ENCODE results near the gene SLC6A13.
"Not testable (repeated sequence)": the region's sequence is repeated elsewhere in the genome, so short reads cannot be mapped to it uniquely, and the experiment has no call there.

Gene SLC6A13

GRCh38 chr12:264269-264668, 1.6 kb upstream of the SLC6A13 start:
- DNase-seq (ENCODE audit: low spot score) = no peak

GRCh38 chr12:263574-263973, 938 bp upstream of the SLC6A13 start:
- DNase-seq (ENCODE audit: low spot score) = no peak

GRCh38 chr12:262113-262512, 523 bp downstream of the SLC6A13 start:
- no peak for DNase-seq (ENCODE audit: low spot score)

- DNase-seq (ENCODE audit: low spot score) = no peak
These were observed 4.9 kb downstream of the SLC6A13 start for GRCh38 chr12:257521-258321.

- DNase-seq (ENCODE audit: low spot score) = no peak
These were observed 5.7 kb downstream of the SLC6A13 start for GRCh38 chr12:256958-257357.

- DNase-seq (ENCODE audit: low spot score) = no peak
These were observed 6.4 kb downstream of the SLC6A13 start for GRCh38 chr12:256225-256624.

- DNase-seq (ENCODE audit: low spot score) = no peak
These were observed 7.7 kb downstream of the SLC6A13 start for GRCh38 chr12:254912-255311.

GRCh38 chr12:254039-254438, 8.6 kb downstream of the SLC6A13 start:
- DNase-seq (ENCODE audit: low spot score) = no peak

- no peak for DNase-seq (ENCODE audit: low spot score)
These were observed 9.4 kb downstream of the SLC6A13 start for GRCh38 chr12:253116-253831.

- DNase-seq (ENCODE audit: low spot score) = no peak
These were observed 10.0 kb downstream of the SLC6A13 start for GRCh38 chr12:252636-253035.

GRCh38 chr12:247271-247670, 15.4 kb downstream of the SLC6A13 start:
- no peak for DNase-seq (ENCODE audit: low spot score)

- DNase-seq (ENCODE audit: low spot score) = no peak
These were observed 19.3 kb downstream of the SLC6A13 start for GRCh38 chr12:243381-243780.

GRCh38 chr12:242496-242895, 20.1 kb downstream of the SLC6A13 start:
- no peak for DNase-seq (ENCODE audit: low spot score)

- DNase-seq (ENCODE audit: low spot score) = no peak
These were observed 21.4 kb downstream of the SLC6A13 start for GRCh38 chr12:241266-241665.

- no peak for DNase-seq (ENCODE audit: low spot score)
These were observed 22.1 kb downstream of the SLC6A13 start for GRCh38 chr12:240566-240965.

GRCh38 chr12:238736-239398, 23.8 kb downstream of the SLC6A13 start:
- no peak for DNase-seq (ENCODE audit: low spot score)

- no peak for DNase-seq (ENCODE audit: low spot score)
These were observed 24.5 kb downstream of the SLC6A13 start for GRCh38 chr12:238116-238515.

- DNase-seq (ENCODE audit: low spot score) = no peak
These were observed 25.4 kb downstream of the SLC6A13 start for GRCh38 chr12:237026-237815.

- DNase-seq (ENCODE audit: low spot score) = no peak
These were observed 26.2 kb downstream of the SLC6A13 start for GRCh38 chr12:236445-236844.

GRCh38 chr12:235967-236366, 26.7 kb downstream of the SLC6A13 start:
- not testable (repeated sequence) for DNase-seq (ENCODE audit: low spot score)

- no peak for DNase-seq (ENCODE audit: low spot score)
These were observed 27.7 kb downstream of the SLC6A13 start for GRCh38 chr12:234891-235415.

GRCh38 chr12:234019-234418, 28.6 kb downstream of the SLC6A13 start:
- no peak for DNase-seq (ENCODE audit: low spot score)
